SU-DHL-6 (cell line): Measurements from ENCODE around the gene SLC25A18.
A peak's percentile ranks its signal among the peaks of the same experiment; 100 is the strongest.

ENCODE experiments used
- H2AFZ ChIP-seq: fragments of 200-600 bp; sonication (generic); 2 replicates; pipeline ENCODE4 v1.6.1; 2014; ENCODE audit warnings: low read depth, mild to moderate bottlenecking, moderate library complexity, mixed read lengths, antibody characterized with exemption, low read length; ENCODE audit not compliant: severe bottlenecking
- H3F3A ChIP-seq: fragments of 200-600 bp; shearing (Covaris generic); 2 replicates; pipeline ENCODE4 v1.6.0; 2016; ENCODE audit warnings: antibody characterized with exemption, mild to moderate bottlenecking; ENCODE audit not compliant: insufficient read depth
- H3K27ac ChIP-seq: fragments of 200-600 bp; sonication (generic); 2 replicates; pipeline ENCODE4 v1.5.1; 2016; ENCODE audit warnings: low read depth, mild to moderate bottlenecking, low read length, moderate library complexity, mixed read lengths
- H3K27me3 ChIP-seq: fragments of 200-600 bp; sonication (generic), shearing (Covaris generic); 2 replicates; pipeline ENCODE4 v1.6.0; 2014; ENCODE audit warnings: mild to moderate bottlenecking, low read length
- H3K36me3 ChIP-seq: fragments of 200-600 bp; sonication (generic); 2 replicates; pipeline ENCODE4 v1.6.1; 2014; ENCODE audit warnings: mild to moderate bottlenecking, low read length, mixed read lengths
- H3K4me2 ChIP-seq: fragments of 300-600, 200-600 bp; shearing (Covaris generic), sonication (generic); 2 replicates; pipeline ENCODE4 v1.6.0; 2014; ENCODE audit warnings: low read length, low read depth, mild to moderate bottlenecking; ENCODE audit not compliant: poor library complexity, severe bottlenecking
- H3K4me3 ChIP-seq: fragments of 200-600 bp; sonication (generic); 2 replicates; pipeline ENCODE4 v1.5.1; 2014; ENCODE audit warnings: antibody characterized with exemption, low read length, mild to moderate bottlenecking, mixed read lengths; ENCODE audit not compliant: insufficient read depth, poor library complexity, severe bottlenecking
- H3K79me2 ChIP-seq: fragments of 200-600 bp; sonication (generic); 2 replicates; pipeline ENCODE4 v1.6.1; 2014; ENCODE audit warnings: mild to moderate bottlenecking, low read length, moderate library complexity; ENCODE audit not compliant: insufficient read depth
- H3K9ac ChIP-seq: fragments of 200-600 bp; sonication (generic); 2 replicates; pipeline ENCODE4 v1.7.0; 2014; ENCODE audit warnings: mild to moderate bottlenecking, low read length
- H3K9me2 ChIP-seq: fragments of 200-600 bp; sonication (generic); replicated peaks from 2 replicates; pipeline ENCODE4 v1.6.1; 2014; ENCODE audit warnings: low read length; ENCODE audit not compliant: insufficient read depth
- H3K9me3 ChIP-seq: fragments of 200-600 bp; sonication (generic); 2 replicates; pipeline ENCODE4 v1.6.1; 2014; ENCODE audit warnings: low read length, mixed read lengths; ENCODE audit not compliant: insufficient read depth
- H4K20me1 ChIP-seq: fragments of 200-600 bp; sonication (generic); 2 replicates; pipeline ENCODE4 v1.6.1; 2014; ENCODE audit warnings: low read depth, mild to moderate bottlenecking, antibody characterized with exemption, low read length, moderate library complexity, mixed read lengths
- EZH2phosphoT487 ChIP-seq: fragments of 200-600 bp; sonication (generic), shearing (Covaris generic); conservative IDR thresholded peaks from 2 replicates; pipeline ENCODE4 v1.6.1; 2018; ENCODE audit warnings: mild to moderate bottlenecking, antibody characterized with exemption, low read length, moderate library complexity, mixed read lengths
- TF ChIP-seq, protein P1 (sequence below): fragments of 200-600 bp; sonication (generic); IDR thresholded peaks from one replicate; pipeline ENCODE4 v1.5.1; 2017; ENCODE audit warnings: antibody characterized with exemption, mild to moderate bottlenecking, low read length, moderate library complexity; ENCODE audit not compliant: insufficient read depth, poor library complexity, severe bottlenecking

Gene SLC25A18

DNA sequence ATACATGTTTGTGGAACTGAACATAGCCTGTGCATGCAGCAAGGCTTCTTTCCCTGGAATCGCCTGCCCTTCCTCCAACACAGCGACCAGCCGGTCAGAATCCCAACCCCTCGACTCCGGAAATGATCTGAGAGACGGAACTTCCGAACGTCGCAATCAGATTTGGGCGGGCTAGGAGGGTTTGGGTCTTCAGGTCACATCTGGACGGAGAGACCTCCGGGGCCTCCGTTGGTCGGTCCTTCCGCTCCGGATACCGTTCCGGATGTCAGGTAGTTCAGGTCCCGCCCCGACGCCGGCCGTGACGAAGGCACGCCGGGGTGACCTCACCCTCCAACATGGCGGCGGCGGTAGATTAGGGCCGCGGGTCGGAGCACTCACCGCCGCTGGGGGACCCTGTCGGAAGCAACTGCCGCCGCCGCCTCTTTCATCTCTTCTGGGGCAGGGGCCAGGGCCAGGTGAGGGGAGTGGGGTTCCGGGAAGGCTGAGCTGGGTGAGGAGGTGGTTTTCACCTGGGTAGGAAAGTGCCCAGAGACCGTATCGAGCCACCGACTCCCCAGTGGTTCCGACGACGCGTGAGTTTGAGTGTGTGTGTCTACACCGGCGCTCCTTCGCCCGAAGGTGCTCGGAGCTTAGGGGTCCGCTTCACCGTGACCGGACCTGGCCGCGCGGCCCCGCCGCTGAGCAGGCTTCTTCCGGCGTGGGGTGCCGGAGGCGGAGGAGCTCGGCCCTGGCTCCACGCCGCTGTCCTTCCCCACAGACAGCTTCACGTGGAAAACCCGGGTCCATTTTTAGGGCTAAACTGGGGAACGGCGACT is 75.3 kb downstream of the SLC25A18 start, which contains the start of gene BCL2L13:
TSS of gene BCL2L13 (plus strand) at position 326 of the 815 bp plus-strand sequence. CDS start 16,955 bp downstream, outside the sequence.
- Histone ChIP-seq H3F3A (no peaks in the 10 kb centered on the region), H3K27ac (peak within 1 kb of the TSS; percentile 69), H3K36me3 (no peaks in the 10 kb centered on the region), H3K27me3 (no peaks in the 10 kb centered on the region), H3K9me3 (no peaks in the 10 kb centered on the region), H3K9me2 (no peaks in the 10 kb centered on the region), H3K79me2 (peaks cover 12% of the 10 kb centered on the region; the same call in 1 of the 2 replicates), H2AFZ (peak within 1 kb of the TSS; percentile 30), H3K9ac (peak within 1 kb of the TSS; percentile 76), H3K4me2 (peak within 1 kb of the TSS; percentile 73), H4K20me1 (no peaks in the 10 kb centered on the region), H3K4me3 (peak within 1 kb of the TSS; percentile 66)
- no peak for TF ChIP-seq EZH2phosphoT487
- TF ChIP-seq, protein P1, sequence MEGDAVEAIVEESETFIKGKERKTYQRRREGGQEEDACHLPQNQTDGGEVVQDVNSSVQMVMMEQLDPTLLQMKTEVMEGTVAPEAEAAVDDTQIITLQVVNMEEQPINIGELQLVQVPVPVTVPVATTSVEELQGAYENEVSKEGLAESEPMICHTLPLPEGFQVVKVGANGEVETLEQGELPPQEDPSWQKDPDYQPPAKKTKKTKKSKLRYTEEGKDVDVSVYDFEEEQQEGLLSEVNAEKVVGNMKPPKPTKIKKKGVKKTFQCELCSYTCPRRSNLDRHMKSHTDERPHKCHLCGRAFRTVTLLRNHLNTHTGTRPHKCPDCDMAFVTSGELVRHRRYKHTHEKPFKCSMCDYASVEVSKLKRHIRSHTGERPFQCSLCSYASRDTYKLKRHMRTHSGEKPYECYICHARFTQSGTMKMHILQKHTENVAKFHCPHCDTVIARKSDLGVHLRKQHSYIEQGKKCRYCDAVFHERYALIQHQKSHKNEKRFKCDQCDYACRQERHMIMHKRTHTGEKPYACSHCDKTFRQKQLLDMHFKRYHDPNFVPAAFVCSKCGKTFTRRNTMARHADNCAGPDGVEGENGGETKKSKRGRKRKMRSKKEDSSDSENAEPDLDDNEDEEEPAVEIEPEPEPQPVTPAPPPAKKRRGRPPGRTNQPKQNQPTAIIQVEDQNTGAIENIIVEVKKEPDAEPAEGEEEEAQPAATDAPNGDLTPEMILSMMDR: no peak

DNA sequence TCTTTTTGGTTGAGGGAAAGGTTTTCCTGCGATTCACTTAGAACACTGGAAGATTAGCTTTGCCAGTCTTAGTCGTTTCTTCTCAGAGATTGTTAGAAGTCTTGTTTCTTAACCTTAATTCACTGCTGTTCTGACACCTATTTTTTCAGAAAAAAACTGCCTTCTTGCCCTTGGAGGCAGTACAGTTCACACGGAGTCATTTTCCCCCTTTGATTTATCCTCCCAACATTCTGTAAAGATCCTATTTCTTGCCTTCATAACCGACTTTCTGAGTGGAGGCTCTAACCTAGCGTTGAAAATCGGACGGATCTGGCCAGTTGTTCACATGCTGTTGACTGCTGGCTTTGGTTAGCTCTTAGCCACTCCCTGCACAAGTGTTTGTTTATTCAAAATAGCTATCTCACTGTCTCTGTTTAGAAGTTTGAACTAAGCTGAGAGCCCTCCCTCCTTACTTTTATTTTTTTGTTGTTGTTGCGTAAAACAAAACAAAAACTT is 76.0 kb downstream of the SLC25A18 start:
- Histone ChIP-seq H3K4me3 (peak overlapping the region; percentile 66), H3K79me2 (peaks cover 12% of the 10 kb centered on the region; the same call in 1 of the 2 replicates), H3K36me3 (no peaks in the 10 kb centered on the region), H3K27ac (peak overlapping the region; percentile 69), H4K20me1 (no peaks in the 10 kb centered on the region), H3K4me2 (peak overlapping the region; percentile 64), H3K27me3 (no peaks in the 10 kb centered on the region), H3F3A (no peaks in the 10 kb centered on the region), H3K9me3 (no peaks in the 10 kb centered on the region), H3K9ac (peak overlapping the region; percentile 76), H3K9me2 (no peaks in the 10 kb centered on the region), H2AFZ (peak overlapping the region; percentile 30)
- TF ChIP-seq EZH2phosphoT487: no peak
- TF ChIP-seq, protein P1: no peak
